BE2C (cell line): ENCODE data around the gene S100A3.

Experiments used
- DNase-seq: peaks from one replicate; pipeline ENCODE4 v3.0.0-alpha.2; 2020
- H3K27me3 ChIP-seq: fragments of 250-450 bp; sonication (Bioruptor Pico); 2 replicates; pipeline ENCODE4 v1.5.1; 2020; ENCODE audit warnings: mild to moderate bottlenecking
- H3K36me3 ChIP-seq: fragments of 250-450 bp; sonication (Bioruptor Pico); 2 replicates; pipeline ENCODE4 v1.5.1; 2020; ENCODE audit warnings: mild to moderate bottlenecking
- H3K4me1 ChIP-seq: fragments of 250-450 bp; sonication (Bioruptor Pico); 2 replicates; pipeline ENCODE4 v1.5.1; 2020
- H3K4me3 ChIP-seq: 2 replicates; pipeline ENCODE4 v1.5.1; 2011; ENCODE audit warnings: low read depth, low read length
- H3K9me3 ChIP-seq: fragments of 250-450 bp; sonication (Bioruptor Pico); 2 replicates; pipeline ENCODE4 v1.5.1; 2020
- TF ChIP-seq, protein P1 (sequence below): IDR thresholded peaks from 2 replicates; pipeline ENCODE4 v1.5.1; 2012; ENCODE audit warnings: mild to moderate bottlenecking, low read depth, low read length

Gene S100A3

DNA sequence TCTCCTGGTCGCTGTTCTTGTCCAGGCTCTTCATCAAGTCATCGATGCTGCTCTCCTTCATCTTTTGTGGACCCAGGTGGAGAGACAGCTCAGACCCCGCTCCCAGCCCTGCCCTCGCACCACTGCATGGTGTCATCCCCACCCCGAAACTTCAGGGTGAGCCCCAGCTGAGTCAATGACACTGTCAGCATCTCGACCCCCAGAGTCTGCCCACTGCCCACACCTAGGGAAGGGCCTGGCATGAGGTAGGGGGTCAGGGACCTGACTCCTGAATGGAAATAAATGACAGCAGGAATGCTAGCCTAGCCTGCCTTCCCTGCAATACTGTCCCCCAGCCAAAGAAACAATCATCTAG is 11.7 kb downstream of the S100A3 start:
- Histone ChIP-seq H3K9me3 (no peaks in the 10 kb centered on the region), H3K4me3 (no peak overlapping the region), H3K4me1 (peaks cover 39% of the 10 kb centered on the region), H3K27me3 (no peaks in the 10 kb centered on the region), H3K36me3 (no peaks in the 10 kb centered on the region)
- no peak for DNase-seq
- TF ChIP-seq, protein P1, sequence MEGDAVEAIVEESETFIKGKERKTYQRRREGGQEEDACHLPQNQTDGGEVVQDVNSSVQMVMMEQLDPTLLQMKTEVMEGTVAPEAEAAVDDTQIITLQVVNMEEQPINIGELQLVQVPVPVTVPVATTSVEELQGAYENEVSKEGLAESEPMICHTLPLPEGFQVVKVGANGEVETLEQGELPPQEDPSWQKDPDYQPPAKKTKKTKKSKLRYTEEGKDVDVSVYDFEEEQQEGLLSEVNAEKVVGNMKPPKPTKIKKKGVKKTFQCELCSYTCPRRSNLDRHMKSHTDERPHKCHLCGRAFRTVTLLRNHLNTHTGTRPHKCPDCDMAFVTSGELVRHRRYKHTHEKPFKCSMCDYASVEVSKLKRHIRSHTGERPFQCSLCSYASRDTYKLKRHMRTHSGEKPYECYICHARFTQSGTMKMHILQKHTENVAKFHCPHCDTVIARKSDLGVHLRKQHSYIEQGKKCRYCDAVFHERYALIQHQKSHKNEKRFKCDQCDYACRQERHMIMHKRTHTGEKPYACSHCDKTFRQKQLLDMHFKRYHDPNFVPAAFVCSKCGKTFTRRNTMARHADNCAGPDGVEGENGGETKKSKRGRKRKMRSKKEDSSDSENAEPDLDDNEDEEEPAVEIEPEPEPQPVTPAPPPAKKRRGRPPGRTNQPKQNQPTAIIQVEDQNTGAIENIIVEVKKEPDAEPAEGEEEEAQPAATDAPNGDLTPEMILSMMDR: no peak

DNA sequence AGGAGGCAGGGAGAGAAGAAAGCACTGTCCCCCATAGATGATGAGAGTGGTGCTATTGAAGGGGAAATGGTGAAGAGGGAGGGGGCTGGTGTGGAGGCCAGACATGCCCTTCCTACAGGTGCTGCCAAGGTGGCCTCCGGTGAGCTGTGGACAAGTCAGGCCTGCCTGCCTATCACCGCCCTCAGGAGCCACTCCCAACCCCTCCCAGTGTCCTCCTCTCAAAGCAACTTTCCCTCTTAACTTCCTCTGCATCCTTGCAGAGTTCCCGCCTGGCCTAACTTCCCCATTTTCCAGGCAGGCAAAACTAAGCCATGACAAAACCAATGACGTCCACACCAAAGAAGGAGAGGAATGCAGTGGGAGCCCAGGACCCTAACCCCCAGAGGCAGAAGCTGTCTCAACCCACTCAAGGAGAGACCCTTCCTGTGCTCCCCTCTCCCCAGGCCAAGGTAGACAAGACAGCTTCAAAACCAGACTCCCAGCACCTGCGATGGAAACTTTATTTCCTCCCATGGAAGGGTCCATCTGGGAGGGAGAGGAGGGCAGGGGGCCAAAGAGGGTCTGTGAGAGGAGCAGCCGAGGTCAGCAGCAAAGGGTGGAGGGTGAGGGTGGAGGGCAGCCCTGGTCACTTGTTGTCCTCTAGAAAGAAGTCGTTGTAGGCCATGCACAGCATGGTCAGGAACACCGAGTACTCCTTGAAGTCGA is 12.2 kb downstream of the S100A3 start:
- TF ChIP-seq, protein P1: no peak
- H3K27me3 ChIP-seq: no peaks in the 10 kb centered on the region
- H3K9me3 ChIP-seq: no peaks in the 10 kb centered on the region
- no peaks in the 10 kb centered on the region for H3K36me3 ChIP-seq
- no peak for DNase-seq
- peak overlapping the region; percentile 74 for H3K4me3 ChIP-seq
- H3K4me1 ChIP-seq: peaks cover 39% of the 10 kb centered on the region

DNA sequence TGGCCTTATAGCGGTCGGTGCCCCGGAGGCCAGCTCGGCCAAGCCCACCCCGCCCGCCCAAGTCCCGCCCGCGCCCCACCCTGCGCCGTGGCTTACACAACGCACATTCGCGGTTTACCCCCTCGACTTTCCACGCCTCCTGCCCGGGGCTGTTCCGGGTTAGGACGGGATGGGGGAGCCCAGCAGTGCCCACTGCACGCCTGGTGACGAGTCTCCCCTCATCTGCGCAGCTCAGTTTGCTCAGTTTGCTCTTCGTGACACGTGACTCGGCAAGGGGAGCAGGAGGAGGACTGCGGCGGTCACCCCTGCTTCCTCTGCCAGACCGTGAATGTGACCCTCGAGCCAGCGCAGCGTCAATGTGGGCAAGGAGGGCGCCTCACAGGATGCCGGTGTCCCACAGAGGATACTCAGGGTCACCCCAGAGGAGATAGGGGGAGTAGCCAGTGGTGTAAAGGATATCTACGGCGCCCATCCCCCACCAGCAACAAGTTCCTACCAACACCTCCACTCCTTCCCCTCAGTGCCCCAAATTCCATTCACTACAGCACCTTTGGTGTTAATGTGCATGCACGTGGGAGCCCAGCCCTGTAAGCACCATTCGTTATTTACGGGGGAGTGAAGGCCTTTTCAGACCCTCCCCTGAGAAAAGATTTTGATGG is 12.9 kb downstream of the S100A3 start:
- Histone ChIP-seq H3K4me1 (peaks cover 39% of the 10 kb centered on the region), H3K9me3 (no peaks in the 10 kb centered on the region), H3K36me3 (no peaks in the 10 kb centered on the region), H3K4me3 (peak overlapping the region; percentile 74), H3K27me3 (no peaks in the 10 kb centered on the region)
- TF ChIP-seq, protein P1: no peak
- peak; percentile 78 for DNase-seq

DNA sequence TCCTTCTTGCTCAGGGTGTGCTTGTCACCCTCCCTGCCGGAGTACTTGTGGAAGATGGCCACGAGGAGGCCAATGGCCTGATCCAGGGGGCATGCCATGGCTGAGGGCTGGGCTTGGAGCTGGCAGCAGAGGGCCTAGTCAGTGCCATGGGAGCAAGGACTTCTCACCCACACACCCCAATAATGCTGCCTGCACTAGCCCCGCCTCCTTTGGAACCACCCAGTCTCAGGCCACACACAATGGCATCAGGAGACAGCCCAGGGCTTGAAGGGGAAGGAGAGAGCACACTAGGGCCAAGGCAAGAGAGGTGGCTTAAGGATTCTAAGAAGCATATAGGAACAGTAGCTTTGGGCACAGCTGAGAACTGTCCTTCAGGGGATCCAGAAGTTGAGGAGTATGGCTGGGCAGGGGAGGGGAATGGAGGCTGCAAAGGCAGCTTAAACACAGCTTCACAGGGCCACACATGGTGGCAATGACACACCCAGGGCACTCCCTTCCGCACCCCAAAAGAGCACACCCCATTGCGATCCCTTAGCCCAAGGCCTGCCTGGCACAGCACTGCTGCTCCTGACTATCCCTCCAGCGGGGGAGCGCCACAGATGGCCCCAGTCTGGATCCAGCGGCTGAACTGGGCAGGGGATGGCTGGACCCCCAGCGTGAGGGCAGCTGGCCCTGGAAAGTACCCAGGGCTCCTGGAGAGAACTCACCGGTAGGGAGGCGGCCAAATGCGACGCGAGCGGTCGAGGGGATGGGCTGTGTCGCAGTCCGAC is 13.6 kb downstream of the S100A3 start, which contains the start of gene S100A6:
Gene S100A6 (minus strand): TSS at position 750 of the 770 bp plus-strand sequence. CDS start 652 bp downstream, at position 98.
- no peak for DNase-seq
- TF ChIP-seq, protein P1: no peak
- Histone ChIP-seq H3K36me3 (no peaks in the 10 kb centered on the region), H3K27me3 (no peaks in the 10 kb centered on the region), H3K4me3 (peak within 1 kb of the TSS; percentile 74), H3K4me1 (peaks cover 39% of the 10 kb centered on the region), H3K9me3 (no peaks in the 10 kb centered on the region)

DNA sequence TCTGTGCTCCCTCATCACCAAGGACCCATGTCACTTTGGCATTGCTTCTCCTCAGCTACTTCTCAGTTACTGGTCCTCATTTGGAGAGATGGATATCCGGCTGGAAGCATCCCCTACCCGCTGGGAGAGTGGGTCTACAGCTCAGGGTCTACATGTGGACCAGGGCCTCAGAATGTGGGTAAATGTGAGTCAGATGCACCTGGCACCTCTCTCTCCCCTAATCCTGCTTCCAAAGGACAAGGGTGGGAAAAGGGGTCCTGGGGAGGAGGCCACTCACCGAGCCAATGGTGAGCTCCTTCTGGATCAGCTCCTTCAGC is 14.2 kb downstream of the S100A3 start:
- Histone ChIP-seq H3K36me3 (no peaks in the 10 kb centered on the region), H3K4me3 (peak overlapping the region; percentile 74), H3K9me3 (no peaks in the 10 kb centered on the region), H3K27me3 (no peaks in the 10 kb centered on the region), H3K4me1 (peaks cover 39% of the 10 kb centered on the region)
- TF ChIP-seq, protein P1: no peak
- DNase-seq: no peak
